ENCODE measurements around the gene FYB2.

The FYB2 gene, protein sequence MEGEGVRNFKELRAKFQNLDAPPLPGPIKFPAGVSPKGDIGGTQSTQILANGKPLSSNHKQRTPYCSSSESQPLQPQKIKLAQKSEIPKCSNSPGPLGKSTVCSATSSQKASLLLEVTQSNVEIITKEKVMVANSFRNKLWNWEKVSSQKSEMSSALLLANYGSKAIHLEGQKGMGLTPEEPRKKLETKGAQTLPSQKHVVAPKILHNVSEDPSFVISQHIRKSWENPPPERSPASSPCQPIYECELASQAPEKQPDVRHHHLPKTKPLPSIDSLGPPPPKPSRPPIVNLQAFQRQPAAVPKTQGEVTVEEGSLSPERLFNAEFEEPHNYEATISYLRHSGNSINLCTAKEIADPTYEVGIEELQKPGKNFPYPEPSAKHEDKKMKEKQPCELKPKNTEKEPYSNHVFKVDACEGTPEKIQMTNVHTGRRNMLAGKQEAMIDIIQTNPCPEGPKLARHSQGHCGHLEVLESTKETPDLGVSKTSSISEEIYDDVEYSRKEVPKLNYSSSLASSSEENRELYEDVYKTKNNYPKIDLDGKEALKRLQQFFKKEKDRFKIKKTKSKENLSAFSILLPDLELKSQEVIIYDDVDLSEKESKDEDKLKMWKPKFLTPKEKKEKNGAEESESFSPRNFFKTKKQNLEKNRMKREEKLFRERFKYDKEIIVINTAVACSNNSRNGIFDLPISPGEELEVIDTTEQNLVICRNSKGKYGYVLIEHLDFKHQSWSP

DNA sequence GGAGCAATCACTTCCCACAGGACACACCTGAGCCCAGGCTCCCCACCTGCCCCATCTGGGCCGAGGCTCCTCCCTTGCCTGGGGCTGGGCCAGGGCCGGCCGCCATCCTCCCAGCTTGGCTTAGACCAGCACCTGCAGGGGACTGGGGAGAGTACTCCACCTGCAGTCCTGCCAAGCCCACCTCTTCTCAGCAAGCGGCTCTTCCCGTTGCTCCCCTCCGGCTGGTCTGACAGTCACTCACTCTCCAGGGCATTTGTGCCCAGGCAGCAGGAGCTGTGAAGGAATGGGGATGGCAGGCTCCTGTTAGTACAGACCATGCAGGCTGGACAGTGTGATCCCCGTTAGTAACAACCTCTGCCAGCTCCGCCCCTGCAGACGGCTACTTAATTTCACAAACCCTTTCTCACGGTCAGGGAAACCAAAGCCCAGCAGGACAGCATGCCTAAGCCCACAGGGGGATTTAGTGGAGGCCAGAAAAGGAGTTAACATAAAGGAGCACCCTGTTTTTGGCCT is at the start of gene FYB2:
TSS of gene FYB2 (minus strand) at position 18 of the 513 bp plus-strand sequence. CDS start 114 bp downstream, outside the sequence.
- no peak for DNase-seq

- no peak for DNase-seq
These were observed 49.6 kb upstream of the FYB2 start for GRCh38 chr1:56868761-56869160.

- no peak for DNase-seq
These were observed 48.3 kb upstream of the FYB2 start for GRCh38 chr1:56867491-56867890.

GRCh38 chr1:56866656-56867055 is 47.5 kb upstream of the FYB2 start:
- DNase-seq, result no peak

DNA sequence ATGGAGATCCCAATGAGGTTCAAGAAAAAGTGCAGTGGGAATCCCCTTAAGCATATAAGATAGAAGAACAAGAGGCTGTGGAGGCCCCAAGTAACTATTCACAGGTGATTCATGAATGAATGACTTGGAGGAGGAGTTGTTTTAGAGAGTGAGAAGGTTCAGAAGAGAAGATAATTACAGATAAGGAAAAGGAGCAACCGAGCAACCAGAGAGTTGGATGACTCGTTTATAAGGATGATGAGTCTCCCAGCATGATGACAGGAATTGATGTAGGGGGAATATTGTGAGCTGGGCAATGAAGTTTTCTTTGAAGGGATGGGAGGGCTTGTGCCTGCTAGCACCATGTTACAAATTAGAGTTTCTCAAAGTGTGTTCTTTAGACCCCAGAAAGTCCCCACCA is 45.2 kb upstream of the FYB2 start:
- no peak for DNase-seq

- no peak for DNase-seq
These were observed 44.2 kb upstream of the FYB2 start for GRCh38 chr1:56863265-56863992.

GRCh38 chr1:56859287-56859686 is 40.1 kb upstream of the FYB2 start:
- DNase-seq, result no peak

DNA sequence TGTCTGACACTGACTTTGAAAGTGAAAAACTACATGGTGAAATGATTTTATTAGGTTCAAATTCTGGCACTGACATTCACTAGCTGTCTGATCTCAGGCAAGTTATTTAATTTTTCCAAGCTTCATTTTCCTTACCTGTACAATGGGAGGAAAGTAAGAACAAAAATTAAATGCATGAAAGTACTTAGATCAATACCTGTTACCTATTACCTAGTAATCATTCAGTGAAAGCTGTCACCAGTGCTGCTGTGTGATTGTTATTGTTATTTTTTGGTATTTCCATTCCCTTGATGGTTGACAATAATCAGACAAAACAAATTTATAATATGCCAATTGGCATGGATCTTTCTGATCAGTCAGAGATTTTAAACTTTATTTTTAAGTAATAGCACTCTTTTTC is 37.0 kb upstream of the FYB2 start:
- DNase-seq, result no peak

DNA sequence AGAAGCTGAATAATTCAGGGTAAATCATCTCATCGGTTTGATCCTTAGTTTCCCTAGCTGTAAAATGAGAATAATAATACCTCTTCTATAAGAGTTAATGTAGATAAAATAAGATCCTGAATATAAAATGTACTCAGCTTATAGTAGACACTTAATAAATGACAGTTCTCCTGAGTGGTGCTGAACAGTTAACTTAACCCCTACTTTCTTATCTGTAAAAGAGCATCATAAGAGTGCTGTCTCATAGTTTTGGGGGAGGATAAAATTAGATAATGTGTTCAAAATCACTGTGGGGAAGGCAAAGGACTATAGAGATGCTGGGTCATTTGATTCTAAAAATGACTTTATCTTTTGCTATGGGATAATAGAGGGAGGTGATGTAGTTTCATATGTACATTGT is 36.0 kb upstream of the FYB2 start:
- DNase-seq, result no peak

- no peak for DNase-seq
These were observed 35.4 kb upstream of the FYB2 start, which contains the start of gene C8A for GRCh38 chr1:56854521-56855099. Gene C8A (plus strand): TSS chr1:56854797. CDS start chr1:56854902, 105 bp downstream.

DNA sequence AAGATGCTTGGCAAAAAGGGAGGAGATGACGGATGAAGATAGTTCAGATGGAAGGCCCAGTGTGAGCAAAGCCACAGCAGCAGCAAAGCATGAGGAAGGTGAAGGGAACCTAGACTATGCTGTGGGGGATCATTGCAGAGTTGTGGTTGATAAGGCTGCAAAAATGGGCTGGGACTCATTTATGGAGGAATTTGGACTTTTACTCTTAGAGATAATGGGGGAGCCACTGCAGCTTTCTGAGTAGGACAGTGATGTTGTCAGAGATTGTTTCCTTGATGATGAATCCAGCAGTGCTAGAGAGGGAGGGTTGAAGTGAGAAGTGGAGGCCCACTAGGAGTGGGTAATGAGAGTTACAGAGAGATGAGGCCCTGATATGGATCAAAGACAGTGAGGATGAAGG is 33.3 kb upstream of the FYB2 start:
- DNase-seq, result no peak

DNA sequence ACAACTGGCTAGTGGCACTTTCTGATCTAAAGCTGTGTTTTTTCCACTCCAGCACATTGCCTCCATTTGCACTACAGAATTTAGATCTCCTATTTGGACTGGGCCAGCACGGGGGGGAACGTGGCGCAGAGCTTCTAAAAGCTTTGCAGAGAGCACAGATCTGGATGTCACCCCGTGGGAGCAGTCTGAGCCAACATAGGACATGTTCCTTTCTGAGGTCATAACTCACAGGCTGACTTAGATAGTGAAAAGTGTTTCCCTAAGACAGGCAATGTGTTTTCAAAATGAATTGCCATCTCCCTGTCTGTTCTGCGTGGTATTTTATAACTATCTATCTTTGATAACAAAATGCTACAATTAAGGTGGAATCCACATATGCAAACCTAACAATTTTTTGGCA is 31.7 kb upstream of the FYB2 start:
- no peak for DNase-seq

- no peak for DNase-seq
These were observed 31.2 kb upstream of the FYB2 start for GRCh38 chr1:56850411-56850810.

- no peak for DNase-seq
These were observed 30.5 kb upstream of the FYB2 start for GRCh38 chr1:56849750-56850149.

- no peak for DNase-seq
These were observed 26.1 kb upstream of the FYB2 start for GRCh38 chr1:56845343-56845742.

DNA sequence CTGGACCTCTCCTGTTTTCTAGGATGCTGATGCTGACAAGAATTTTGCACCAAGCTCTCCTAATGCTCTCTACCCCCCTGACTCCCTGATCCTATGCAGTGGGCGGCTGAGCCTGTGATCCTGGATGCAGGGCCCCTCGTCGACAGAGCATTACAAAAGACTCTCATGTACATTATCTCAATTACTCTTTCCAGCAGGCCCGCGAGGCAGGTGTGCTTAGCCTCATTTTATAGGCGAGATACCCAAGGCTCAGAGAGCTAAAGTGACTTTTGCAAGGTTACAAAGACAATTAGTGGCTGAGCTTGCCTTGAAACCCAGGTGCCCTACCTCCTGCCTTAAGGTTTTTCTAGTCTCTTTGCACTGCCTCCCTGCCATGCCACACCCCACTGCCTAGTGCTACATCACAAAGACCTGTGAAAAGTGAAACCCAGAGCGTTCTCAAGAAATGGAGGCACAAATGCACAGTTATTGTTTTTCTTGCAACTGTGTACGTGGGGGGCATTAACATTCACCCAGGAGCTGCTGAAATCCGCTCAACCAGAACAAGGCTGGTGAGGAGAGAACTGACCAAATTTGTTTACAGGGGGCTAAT is 25.4 kb upstream of the FYB2 start:
- DNase-seq, result no peak

DNA sequence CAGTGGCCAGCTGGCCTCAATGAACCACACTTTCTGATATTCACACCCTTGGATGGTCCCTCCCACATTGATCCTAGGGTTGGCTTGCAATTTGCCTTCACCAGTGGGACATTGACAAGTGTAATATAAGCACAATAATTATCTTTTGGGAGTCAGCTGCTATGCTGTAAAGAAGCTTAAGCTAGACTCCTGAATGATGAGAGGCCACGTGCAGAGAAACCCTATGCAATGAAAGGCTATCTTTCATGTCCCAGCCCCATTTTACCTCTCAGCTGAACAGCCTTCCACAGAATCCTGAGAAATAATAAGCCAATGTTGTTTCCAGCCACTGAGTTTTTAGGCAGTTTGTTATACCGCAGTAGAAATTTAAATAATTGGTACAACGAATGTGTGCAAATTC is 24.3 kb upstream of the FYB2 start:
- no peak for DNase-seq

DNA sequence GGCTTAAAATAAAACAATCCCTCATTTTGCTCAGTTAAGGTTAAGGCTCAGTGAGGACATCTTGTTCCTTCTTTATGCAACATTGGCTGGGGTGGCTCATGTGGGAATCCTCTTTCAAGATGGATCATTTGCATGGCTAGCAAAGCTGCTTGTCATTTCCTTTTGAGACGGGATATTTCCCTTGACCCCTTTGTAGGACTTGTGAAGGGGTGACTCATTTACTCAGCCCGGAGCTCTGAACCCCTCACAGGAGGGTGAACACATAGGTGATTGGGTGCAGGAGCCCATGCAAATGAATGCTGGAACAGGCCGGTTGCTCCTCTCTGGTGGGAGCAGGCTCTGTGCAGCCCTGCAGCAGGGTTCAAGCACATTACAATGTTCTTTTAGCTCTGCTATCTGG is 19.6 kb upstream of the FYB2 start:
- DNase-seq, result no peak

DNA sequence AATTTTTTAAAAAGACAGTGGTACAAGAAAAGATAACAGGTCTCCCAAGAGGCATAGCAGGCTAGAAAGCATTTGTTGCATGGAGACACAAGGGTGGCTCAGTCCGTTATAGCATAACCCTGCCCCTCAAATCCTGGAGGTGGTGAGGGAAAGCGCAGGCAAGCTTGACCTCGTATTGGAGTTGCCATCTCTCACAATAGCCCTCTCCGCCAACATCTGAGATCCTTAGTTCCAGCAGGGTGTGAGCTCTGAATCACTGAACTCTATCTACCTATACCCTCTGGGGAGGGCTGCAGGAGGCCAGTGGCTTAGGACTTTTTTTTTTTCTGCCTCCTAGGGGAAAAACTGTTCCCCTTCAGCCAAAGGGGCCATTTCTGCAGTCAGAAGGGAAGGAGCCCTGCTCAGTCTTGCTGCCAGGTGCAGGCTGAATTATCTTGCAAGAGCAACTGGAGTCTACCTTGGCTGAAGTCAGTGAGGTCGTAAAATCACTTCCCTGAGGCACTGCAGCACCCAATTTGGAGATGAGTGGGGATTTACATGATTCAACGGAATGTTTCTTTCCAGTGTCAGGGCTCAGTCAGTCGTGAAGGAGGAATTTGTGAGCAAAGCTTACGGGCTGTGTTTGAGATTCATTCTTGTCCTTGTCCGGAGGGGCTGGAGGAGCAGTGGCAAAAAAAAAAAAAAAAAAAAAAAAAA is 18.2 kb upstream of the FYB2 start:
- DNase-seq, result no peak

DNA sequence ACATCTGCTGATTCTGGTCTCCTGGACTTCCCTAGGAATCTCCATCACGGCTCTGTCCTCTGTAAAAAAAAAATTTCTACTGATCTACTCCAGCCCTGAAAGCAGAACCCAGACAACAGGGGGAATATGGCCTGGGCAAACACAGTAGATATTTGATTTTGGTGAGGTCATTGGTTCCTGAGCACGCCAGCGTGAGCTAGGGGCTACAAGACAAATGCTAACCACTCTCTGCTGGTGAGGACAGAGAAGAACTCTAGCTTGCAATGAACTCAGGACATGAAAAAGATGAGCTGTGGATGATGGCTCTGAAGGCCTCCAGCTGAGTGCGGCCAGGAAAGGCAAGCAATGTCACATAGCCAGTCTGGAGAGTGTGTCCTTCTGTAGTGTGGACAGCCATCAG is 17.2 kb upstream of the FYB2 start:
- DNase-seq, result no peak

DNA sequence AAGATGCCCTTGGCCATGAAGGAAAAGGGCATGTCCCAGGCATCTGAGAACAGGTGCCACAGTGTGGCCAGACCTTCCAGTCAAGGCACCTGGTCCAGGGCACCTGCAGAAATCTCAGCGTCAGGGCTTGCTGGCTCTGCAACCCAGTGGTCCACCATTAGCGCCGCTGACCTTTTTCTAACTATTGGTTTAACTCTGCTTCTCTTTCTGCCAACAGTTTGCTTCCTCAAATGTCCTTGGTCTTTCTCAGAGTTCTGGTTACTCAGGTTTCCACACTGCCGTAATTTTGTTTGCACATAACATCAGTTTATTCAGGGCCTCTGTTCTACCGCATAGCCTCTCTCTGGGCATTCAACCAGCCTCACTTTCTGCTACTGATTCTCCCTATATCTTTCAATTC is 16.5 kb upstream of the FYB2 start:
- no peak for DNase-seq
